ENCODE measurements around the gene TTC28. TPM values are rescaled to one million over a fixed set of nuclear protein-coding genes. Genes with fewer than 3 reads are reported as not detected.

TTC28 gene
- total RNA-seq, 6 experiments from 2014 or later: 10.8 to 18.9 (median 13.6) TPM

DNA sequence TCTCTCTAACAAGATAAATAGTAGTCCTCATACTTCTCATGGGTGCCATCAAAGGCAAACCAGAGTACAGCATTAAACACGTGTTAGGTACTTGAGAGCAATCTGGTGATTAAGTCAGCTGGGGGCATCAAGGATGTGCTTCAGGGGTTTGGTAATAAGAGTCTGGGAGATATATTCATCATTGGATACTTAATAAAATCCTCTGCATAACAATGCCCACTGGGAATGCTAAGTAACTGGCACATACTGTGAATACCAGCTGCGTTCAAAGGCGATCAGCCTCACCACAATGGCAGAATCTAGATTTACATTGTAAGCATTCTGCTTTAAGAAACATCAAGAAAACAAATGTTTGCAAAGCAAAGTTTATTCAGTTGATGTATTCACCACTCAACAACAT is 492.0 kb downstream of the TTC28 start:
- no peak overlapping the region for H3K27ac Mint-ChIP-seq
- no peaks in the 10 kb centered on the region for H3K4me1 Mint-ChIP-seq (ENCODE audit: low read depth)
- H3K4me3 Mint-ChIP-seq: no peak overlapping the region
- H3K36me3 Mint-ChIP-seq (ENCODE audit: low read depth): peaks cover 4% of the 10 kb centered on the region; the same call in 1 of the 2 replicates
- H3K27me3 Mint-ChIP-seq (ENCODE audit: insufficient read depth): peaks cover 15% of the 10 kb centered on the region
- DNase-seq: no peak
- peaks cover 3% of the 10 kb centered on the region; the same call in 1 of the 2 replicates for H3K9me3 Mint-ChIP-seq
- TF ChIP-seq CTCF (IDR thresholded peaks at IDR 0.05): no peak

GRCh38 chr22:28186641-28187040 is 493.0 kb downstream of the TTC28 start:
- H3K9me3 Mint-ChIP-seq: peaks cover 3% of the 10 kb centered on the region; the same call in 1 of the 2 replicates
- H3K27me3 Mint-ChIP-seq (ENCODE audit: insufficient read depth): peaks cover 13% of the 10 kb centered on the region
- no peak for DNase-seq
- TF ChIP-seq CTCF (IDR thresholded peaks at IDR 0.05): no peak
- peaks cover 5% of the 10 kb centered on the region; the same call in 1 of the 2 replicates for H3K4me1 Mint-ChIP-seq (ENCODE audit: low read depth)
- H3K27ac Mint-ChIP-seq: no peak overlapping the region
- no peaks in the 10 kb centered on the region for H3K36me3 Mint-ChIP-seq (ENCODE audit: low read depth)
- H3K4me3 Mint-ChIP-seq: no peak overlapping the region

GRCh38 chr22:28185130-28185529 is 494.5 kb downstream of the TTC28 start:
- peaks cover 16% of the 10 kb centered on the region; the same call in 1 of the 2 replicates for H3K4me1 Mint-ChIP-seq (ENCODE audit: low read depth)
- DNase-seq: no peak
- H3K27me3 Mint-ChIP-seq (ENCODE audit: insufficient read depth): peaks cover 11% of the 10 kb centered on the region
- no peaks in the 10 kb centered on the region for H3K36me3 Mint-ChIP-seq (ENCODE audit: low read depth)
- TF ChIP-seq CTCF (IDR thresholded peaks at IDR 0.05): no peak
- H3K27ac Mint-ChIP-seq: no peak overlapping the region
- H3K9me3 Mint-ChIP-seq: no peaks in the 10 kb centered on the region
- H3K4me3 Mint-ChIP-seq: no peak overlapping the region

GRCh38 chr22:28183078-28183860 is 496.4 kb downstream of the TTC28 start:
- H3K27ac Mint-ChIP-seq: no peak overlapping the region
- no peaks in the 10 kb centered on the region for H3K36me3 Mint-ChIP-seq (ENCODE audit: low read depth)
- peaks cover 4% of the 10 kb centered on the region; the same call in 1 of the 2 replicates for H3K27me3 Mint-ChIP-seq (ENCODE audit: insufficient read depth)
- H3K4me3 Mint-ChIP-seq: no peak overlapping the region
- no peak for TF ChIP-seq CTCF (IDR thresholded peaks at IDR 0.05)
- peaks cover 16% of the 10 kb centered on the region; the same call in 1 of the 2 replicates for H3K4me1 Mint-ChIP-seq (ENCODE audit: low read depth)
- no peaks in the 10 kb centered on the region for H3K9me3 Mint-ChIP-seq
- DNase-seq: no peak

DNA sequence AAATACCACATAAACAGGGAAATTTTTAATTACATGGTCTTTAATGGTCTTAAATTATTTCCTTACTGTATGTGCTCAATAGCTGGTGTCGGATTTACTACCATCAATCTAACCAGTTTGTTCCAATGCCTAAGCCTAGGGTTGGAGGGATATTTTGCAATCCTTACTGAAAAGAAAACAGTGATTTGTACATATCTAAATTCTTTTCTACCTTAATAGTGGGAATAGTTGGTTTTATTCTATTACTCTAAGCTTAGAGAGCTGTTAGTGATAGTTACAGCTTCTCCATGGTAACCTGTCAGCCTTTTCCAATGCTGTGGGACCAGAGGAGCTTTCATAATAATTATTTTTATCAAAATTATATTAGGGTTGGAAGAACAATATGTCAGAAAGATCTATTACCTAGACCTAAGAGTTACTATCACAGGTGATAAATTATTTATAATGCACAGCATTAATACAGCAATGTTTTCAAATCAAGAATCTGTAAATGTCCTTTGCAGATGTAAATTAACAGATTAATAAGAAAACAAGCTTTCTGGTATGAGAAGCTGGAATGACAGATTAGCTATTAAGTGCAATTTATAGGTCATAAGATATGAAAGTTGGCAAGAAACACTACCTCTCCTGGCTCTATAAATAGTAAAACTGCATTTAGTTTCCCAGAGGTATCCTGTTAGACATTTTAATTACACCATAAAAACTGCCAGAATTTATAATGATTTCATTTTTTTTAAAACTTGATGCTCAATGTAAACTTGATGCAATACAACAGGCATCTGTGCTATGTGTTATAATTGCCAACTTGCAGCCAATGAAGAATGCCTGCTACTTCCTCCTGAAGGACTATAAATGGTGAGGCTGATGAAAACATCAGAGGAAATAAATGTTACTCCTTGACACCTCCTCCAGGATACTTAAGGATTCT is 498.6 kb downstream of the TTC28 start:
- no peaks in the 10 kb centered on the region for H3K36me3 Mint-ChIP-seq (ENCODE audit: low read depth)
- H3K27ac Mint-ChIP-seq: peak overlapping the region; percentile 3; the same call in 1 of the 2 replicates
- H3K4me1 Mint-ChIP-seq (ENCODE audit: low read depth): peaks cover 16% of the 10 kb centered on the region; the same call in 1 of the 2 replicates
- no peak for TF ChIP-seq CTCF (IDR thresholded peaks at IDR 0.05)
- peak; percentile 20 for DNase-seq
- H3K9me3 Mint-ChIP-seq: no peaks in the 10 kb centered on the region
- no peak overlapping the region for H3K4me3 Mint-ChIP-seq
- H3K27me3 Mint-ChIP-seq (ENCODE audit: insufficient read depth): no peaks in the 10 kb centered on the region; the same call in 1 of the 2 replicates
